Keratinocyte (primary cell): ENCODE results near the gene SLFNL1. TPM values are rescaled to one million over a fixed set of nuclear protein-coding genes. Genes with fewer than 3 reads are reported as not detected.

ENCODE experiments used
- DNase-seq: peaks from one replicate; pipeline ENCODE4 v3.0.0-alpha.2; 2011; ENCODE audit warnings: low read depth, missing footprints, low spot score
- FAIRE-seq: peaks from 2 replicates; lab custom pipeline; 2011; peaks lifted over from hg19 to GRCh38; lab: Jason Lieb, UNC
- H2AFZ ChIP-seq: 2 replicates; pipeline ENCODE4 v1.6.0; 2012; ENCODE audit warnings: low read length, control low read depth, inconsistent platforms; ENCODE audit not compliant: control insufficient read depth
- H3K27ac ChIP-seq: 2 replicates; pipeline ENCODE4 v1.5.1; 2011; ENCODE audit warnings: low read length; ENCODE audit not compliant: control insufficient read depth, insufficient read depth
- H3K27me3 ChIP-seq: 3 replicates; pipeline ENCODE4 v1.6.0; 2011; ENCODE audit warnings: low read length; ENCODE audit not compliant: control insufficient read depth, insufficient read depth; ENCODE audit errors: extremely low read depth
- H3K36me3 ChIP-seq, 2 experiments: 2 replicates in 1 of 2; 3 replicates in 1 of 2; pipeline ENCODE4 v1.5.1; 2011; ENCODE audit warnings: low read length in 2 of 2, mild to moderate bottlenecking in 1 of 2; ENCODE audit not compliant: control insufficient read depth in 2 of 2, insufficient read depth in 2 of 2; ENCODE audit errors: extremely low read depth in 1 of 2
- H3K4me1 ChIP-seq: 3 replicates; pipeline ENCODE4 v1.5.1; 2011; ENCODE audit warnings: low read length; ENCODE audit not compliant: control insufficient read depth, insufficient read depth; ENCODE audit errors: extremely low read depth
- H3K4me2 ChIP-seq: 3 replicates; pipeline ENCODE4 v1.6.0; 2011; ENCODE audit warnings: low read depth, low read length; ENCODE audit not compliant: control insufficient read depth, insufficient read depth; ENCODE audit errors: extremely low read depth
- H3K4me3 ChIP-seq, 3 experiments: fragments of 200-600 bp in 1 of 3; sonication (generic) in 1 of 3; 2 replicates in 2 of 3; 3 replicates in 1 of 3; pipeline ENCODE4 v1.5.1; 2011 to 2016; ENCODE audit warnings: low read length in 3 of 3, mild to moderate bottlenecking in 3 of 3, control low read depth in 2 of 3, inconsistent platforms in 1 of 3, low read depth in 1 of 3, mixed read lengths in 1 of 3, mixed run types in 1 of 3, moderate library complexity in 1 of 3; ENCODE audit not compliant: control insufficient read depth in 2 of 3, insufficient read depth in 2 of 3; ENCODE audit errors: extremely low read depth in 1 of 3
- H3K79me2 ChIP-seq: 2 replicates; pipeline ENCODE4 v1.6.0; 2012; ENCODE audit warnings: low read length; ENCODE audit not compliant: control insufficient read depth, insufficient read depth
- H3K9ac ChIP-seq: 3 replicates; pipeline ENCODE4 v1.6.0; 2011; ENCODE audit warnings: low read length; ENCODE audit not compliant: control insufficient read depth, insufficient read depth; ENCODE audit errors: extremely low read depth
- H3K9me1 ChIP-seq: 3 replicates; pipeline ENCODE4 v1.6.0; 2011; ENCODE audit warnings: low read length; ENCODE audit not compliant: control insufficient read depth, insufficient read depth; ENCODE audit errors: extremely low read depth
- H3K9me3 ChIP-seq: 2 replicates; pipeline ENCODE4 v1.5.1; 2012; ENCODE audit warnings: low read depth, low read length; ENCODE audit not compliant: control insufficient read depth
- H4K20me1 ChIP-seq: 3 replicates; pipeline ENCODE4 v1.6.0; 2011; ENCODE audit warnings: low read length; ENCODE audit not compliant: control insufficient read depth, insufficient read depth; ENCODE audit errors: extremely low read depth
- CTCF ChIP-seq, 3 experiments: IDR thresholded peaks in 1 of 3; conservative IDR thresholded peaks in 1 of 3; optimal IDR thresholded peaks in 1 of 3; 2 replicates in 2 of 3; 3 replicates in 1 of 3; pipeline versions ENCODE3 to v1.5.1; 2011; ENCODE audit warnings: low read length in 3 of 3, mild to moderate bottlenecking in 3 of 3, moderate library complexity in 2 of 3, control low read depth in 1 of 3, inconsistent platforms in 1 of 3; ENCODE audit not compliant: insufficient read depth in 2 of 3; ENCODE audit errors: extremely low read depth in 1 of 3
- EZH2 ChIP-seq: IDR thresholded peaks from one replicate; pipeline ENCODE4 v1.6.1; 2012; ENCODE audit warnings: inconsistent platforms, mild to moderate bottlenecking, low read length, moderate library complexity
- dilution Hi-C: fragments of 300-500 bp; cut with MboI; formaldehyde crosslinking; loops from one replicate; pipeline ENCODE4 v1.7.0; 2020; ENCODE audit warnings: low sequenced_read_pairs; ENCODE audit not compliant: extremely low pct_ligation_motif_present
- polyA plus RNA-seq, 5 experiments: library from polyadenylated mRNA; depleted of rRNA in 3 of 5; stranded (reverse) in 3 of 5; stranded (forward) in 1 of 5; unstranded in 1 of 5; fragments of >200 nt; gene quantifications; 1 replicate in 1 of 5; 2 replicates in 3 of 5; 3 replicates in 1 of 5; pipeline versions ENCODE4 v1.2.1 to v1.2.3, GENCODE V29; 2011 to 2012; ENCODE audit warnings: missing spikeins in 2 of 5, low read depth in 1 of 5, low replicate concordance in 1 of 5

SLFNL1 gene
- polyA plus RNA-seq, 1 donor (not counting 4 experiments of a cell fraction or from before 2014, with no cell fraction given), result not detected

- Histone ChIP-seq H2AFZ (no peak overlapping the region), H3K36me3 (peaks cover 56 to 73% of the 10 kb centered on the region in 2 experiments), H3K4me2 (no peak overlapping the region), H3K9ac (no peak overlapping the region), H3K9me1 (no peaks in the 10 kb centered on the region), H3K4me1 (peaks cover 10% of the 10 kb centered on the region), H3K4me3 (no peak overlapping the region), H3K9me3 (no peaks in the 10 kb centered on the region), H3K27me3 (no peaks in the 10 kb centered on the region), H3K27ac (no peak overlapping the region), H4K20me1 (no peaks in the 10 kb centered on the region), H3K79me2 (peaks cover 7% of the 10 kb centered on the region)
- no peak for TF ChIP-seq EZH2
- TF ChIP-seq CTCF (optimal IDR thresholded peaks at IDR 0.05 in 1 of 3, IDR thresholded peaks at IDR 0.05 in 1 of 3, conservative IDR thresholded peaks at IDR 0.05 in 1 of 3; ENCODE audit: extremely low read depth in 1 of 3, insufficient read depth in 2 of 3, low read length in 3 of 3), result no peak
- dilution Hi-C loops, result no loop called here
- no peak for DNase-seq
- FAIRE-seq, result no peak
Observed at GRCh38 chr1:41013796-41014195, 7.7 kb downstream of the SLFNL1 start.

GRCh38 chr1:41013024-41013423 lies 8.5 kb downstream of the SLFNL1 start:
- FAIRE-seq (no peak), DNase-seq (no peak)
- H3K4me3 ChIP-seq, result no peak overlapping the region
- H3K9me3 ChIP-seq, result no peaks in the 10 kb centered on the region
- H3K9me1 ChIP-seq, result no peaks in the 10 kb centered on the region
- H3K79me2 ChIP-seq, result peaks cover 13% of the 10 kb centered on the region
- no peaks in the 10 kb centered on the region for H3K27me3 ChIP-seq
- H2AFZ ChIP-seq, result no peak overlapping the region
- no peak overlapping the region for H3K27ac ChIP-seq
- TF ChIP-seq CTCF (optimal IDR thresholded peaks at IDR 0.05 in 1 of 3, IDR thresholded peaks at IDR 0.05 in 1 of 3, conservative IDR thresholded peaks at IDR 0.05 in 1 of 3; ENCODE audit: extremely low read depth in 1 of 3, insufficient read depth in 2 of 3, low read length in 3 of 3) (no peak), EZH2 (no peak)
- dilution Hi-C loops, result no loop called here
- H3K4me2 ChIP-seq, result no peak overlapping the region
- H3K9ac ChIP-seq, result no peak overlapping the region
- peaks cover 61 to 75% of the 10 kb centered on the region in 2 experiments for H3K36me3 ChIP-seq
- H4K20me1 ChIP-seq, result no peaks in the 10 kb centered on the region
- peaks cover 18% of the 10 kb centered on the region for H3K4me1 ChIP-seq
